Muscle of back (tissue), 11 donors: ENCODE results near the gene SCARF1. TPM values are rescaled to one million over a fixed set of nuclear protein-coding genes. Genes with fewer than 3 reads are reported as not detected.

Experiments
- DNase-seq, 3 donors: peaks; one replicate each; pipeline versions ENCODE4 v3.0.0 to v3.0.0-alpha.2; 2013
- polyA plus RNA-seq, 10 donors: library from polyadenylated mRNA; unstranded; fragments of 120-200 nt; gene quantifications; one replicate each; pipeline ENCODE4 v1.2.1, GENCODE V29; 2013; ENCODE audit not compliant: insufficient read length in 10 of 10

Gene SCARF1
- polyA plus RNA-seq, 10 donors: 5.3 to 9.8 (median 7.0) TPM

GRCh38 chr17:1604831-1605528, 40.6 kb downstream of the SCARF1 start:
- DNase-seq: peak in 1 of 3 donors; percentile 55

GRCh38 chr17:1601571-1601970, 44.0 kb downstream of the SCARF1 start:
- no peak for DNase-seq

GRCh38 chr17:1598399-1599095, 47.0 kb downstream of the SCARF1 start:
- DNase-seq: no peak

DNA sequence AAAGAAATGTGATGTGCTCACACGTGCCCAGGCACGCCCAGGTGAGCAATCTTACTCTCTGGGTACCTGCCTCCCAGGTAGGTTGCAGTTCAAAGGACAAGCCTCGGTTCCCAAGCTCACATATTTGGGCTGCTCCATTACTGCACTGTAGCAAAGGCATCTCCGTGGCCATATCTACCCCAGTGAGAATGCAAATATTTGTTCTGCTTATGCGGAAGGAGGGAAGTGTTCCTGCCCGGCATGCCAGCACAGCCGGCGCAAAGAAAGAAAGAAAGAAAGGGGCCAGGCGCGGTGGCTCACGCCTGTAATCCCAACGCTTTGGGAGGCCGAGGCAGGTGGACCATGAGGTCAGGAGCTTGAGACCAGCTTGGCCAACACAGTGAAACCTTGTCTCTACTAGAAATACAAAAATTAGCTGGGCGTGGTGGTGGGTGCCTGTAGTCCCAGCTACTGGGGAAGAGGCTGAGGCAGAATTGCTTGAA, 47.6 kb downstream of the SCARF1 start:
- DNase-seq: no peak

- no peak for DNase-seq
These were observed 52.0 kb downstream of the SCARF1 start for GRCh38 chr17:1593630-1593931.

- DNase-seq: peak in 1 of 3 donors; percentile 48
These were observed 52.5 kb downstream of the SCARF1 start for GRCh38 chr17:1592751-1593629.

GRCh38 chr17:1591474-1592090, 54.0 kb downstream of the SCARF1 start:
- DNase-seq: no peak

GRCh38 chr17:1590747-1591473, 54.6 kb downstream of the SCARF1 start:
- DNase-seq: no peak

- peak in 1 of 3 donors; percentile 46 for DNase-seq
These were observed 55.3 kb downstream of the SCARF1 start for GRCh38 chr17:1590029-1590746.

GRCh38 chr17:1588821-1589585, 56.5 kb downstream of the SCARF1 start:
- peak in 1 of 3 donors; percentile 48 for DNase-seq

DNA sequence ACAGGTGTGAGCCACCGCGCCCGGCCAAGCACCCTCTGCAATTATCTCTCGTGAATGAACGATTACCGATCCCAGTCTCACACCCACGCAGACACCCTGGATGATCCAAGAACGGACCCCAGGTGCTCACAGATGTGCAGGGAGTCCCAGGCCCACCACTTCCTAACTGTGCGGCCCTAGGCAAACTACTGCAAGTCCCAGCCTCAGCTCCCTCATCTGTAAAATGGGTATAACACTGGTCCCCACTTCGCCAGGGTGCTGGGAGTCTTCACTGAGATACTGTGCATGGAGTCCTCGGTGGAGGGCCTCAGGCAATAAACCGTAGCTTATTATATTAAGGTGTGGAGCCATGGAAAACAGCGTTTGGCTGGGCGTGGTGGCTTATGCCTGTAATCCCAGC, 61.4 kb downstream of the SCARF1 start:
- DNase-seq: no peak

Other genes starting within 250 kb of the SCARF1 start
- gene YWHAE, start 245.5 kb downstream of the SCARF1 start, polyA plus RNA-seq: 100 to 1,000 TPM; 665 to 848 (median 762) TPM
- 10 to 100 TPM; 33.0 to 50.1 (median 43.0) TPM for gene CRK, start 189.5 kb downstream of the SCARF1 start, polyA plus RNA-seq
- 10 to 100 TPM; 73.4 to 88.1 (median 81.8) TPM for gene MYO1C, start 153.0 kb downstream of the SCARF1 start, polyA plus RNA-seq
- 10 to 100 TPM; 16.1 to 27.7 (median 25.1) TPM for gene INPP5K, start 129.1 kb downstream of the SCARF1 start, polyA plus RNA-seq
- gene PITPNA, start 82.9 kb downstream of the SCARF1 start, polyA plus RNA-seq: 10 to 100 TPM; 23.2 to 35.8 (median 28.1) TPM
- gene SLC43A2, start 16.9 kb downstream of the SCARF1 start, polyA plus RNA-seq: 1 to 10 TPM; 2.9 to 6.3 (median 3.6) TPM
- gene RILP, start 4.1 kb upstream of the SCARF1 start, polyA plus RNA-seq: 1 to 10 TPM; 2.9 to 5.6 (median 3.7) TPM
- gene PRPF8, start 39.1 kb upstream of the SCARF1 start, polyA plus RNA-seq: 100 to 1,000 TPM; 180 to 217 (median 189) TPM
- 10 to 100 TPM in 1 of 10 donors, 1 to 10 TPM in 9; 3.9 to 11.3 (median 5.2) TPM for gene TLCD2, start 64.6 kb upstream of the SCARF1 start, polyA plus RNA-seq
- 10 to 100 TPM in 9 of 10 donors, 1 to 10 TPM in 1; 6.4 to 16.6 (median 11.5) TPM for gene WDR81, start 79.0 kb upstream of the SCARF1 start, polyA plus RNA-seq
- gene SERPINF2, start 97.1 kb upstream of the SCARF1 start, polyA plus RNA-seq: 1 to 10 TPM in 5 of 10 donors, under 1 TPM in 5; 0.35 to 2.1 (median 1.1) TPM
- gene SERPINF1, start 116.3 kb upstream of the SCARF1 start, polyA plus RNA-seq: 100 to 1,000 TPM; 241 to 389 (median 322) TPM
- gene SMYD4, start 184.2 kb upstream of the SCARF1 start, polyA plus RNA-seq: 10 to 100 TPM in 1 of 10 donors, 1 to 10 TPM in 9; 5.4 to 10.2 (median 7.4) TPM
- gene RPA1, start 184.3 kb upstream of the SCARF1 start, polyA plus RNA-seq: 10 to 100 TPM; 45.1 to 68.1 (median 53.8) TPM